GM18499 (cell line): ENCODE measurements around the gene CSNK1A1L.
"Not testable (repeated sequence)": the region's sequence is repeated elsewhere in the genome, so short reads cannot be mapped to it uniquely, and the experiment has no call there.

ENCODE experiments used
- ATAC-seq: cut with Tn5 transposase; IDR thresholded peaks from one replicate; pipeline ENCODE4 v1.9.1; 2021; ENCODE audit warnings: moderate number of reproducible peaks; ENCODE audit not compliant: insufficient read depth, unreplicated experiment

The CSNK1A1L gene

GRCh38 chr13:37065890-37066526 lies 39.5 kb downstream of the CSNK1A1L start:
- no peak for ATAC-seq

GRCh38 chr13:37059848-37060192 lies 45.6 kb downstream of the CSNK1A1L start:
- ATAC-seq, result peak; percentile 22

GRCh38 chr13:37058910-37059847 lies 46.3 kb downstream of the CSNK1A1L start, which contains the start of gene SUPT20H:
TSS of gene SUPT20H (minus strand) at chr13:37059688. CDS start at chr13:37051490, 8,198 bp downstream.
- peak; percentile 83 for ATAC-seq

GRCh38 chr13:37056228-37056627 lies 49.2 kb downstream of the CSNK1A1L start:
- not testable (repeated sequence) for ATAC-seq
